Measurements from ENCODE around the gene SYDE2.

Gene SYDE2

DNA sequence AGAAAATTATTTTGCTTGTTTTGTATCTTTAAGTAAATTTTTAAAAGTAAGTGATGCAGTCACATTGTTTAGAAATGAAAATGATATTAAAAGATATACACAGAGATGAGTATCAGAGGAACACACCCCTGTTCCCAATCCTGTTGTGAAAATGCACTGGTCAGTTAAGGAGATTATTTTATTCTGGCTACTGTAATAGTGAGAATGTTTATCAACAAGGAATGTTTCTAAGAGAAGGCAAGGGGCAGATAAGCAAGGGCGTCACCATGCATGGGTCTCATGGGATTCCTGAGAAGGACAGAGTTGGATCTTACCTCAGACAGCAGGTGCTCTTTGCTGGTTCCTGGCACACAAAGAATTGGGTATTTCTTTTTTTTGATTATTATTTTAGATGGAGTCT, 36.8 kb upstream of the SYDE2 start:
- no peak for DNase-seq (ENCODE audit: low read depth in 1 of 2, low spot score in 1 of 2)
- Histone ChIP-seq H3K4me3 (replicated peaks; ENCODE audit: insufficient read depth, low read length) (no peak overlapping the region), H3K27me3 (ENCODE audit: insufficient read depth, poor library complexity, severe bottlenecking) (no peaks in the 10 kb centered on the region), H3K27ac (replicated peaks) (no peak overlapping the region)
- TF ChIP-seq GABPA (IDR thresholded peaks at IDR 0.05; ENCODE audit: low read depth): no peak
- TF ChIP-seq, protein P1, sequence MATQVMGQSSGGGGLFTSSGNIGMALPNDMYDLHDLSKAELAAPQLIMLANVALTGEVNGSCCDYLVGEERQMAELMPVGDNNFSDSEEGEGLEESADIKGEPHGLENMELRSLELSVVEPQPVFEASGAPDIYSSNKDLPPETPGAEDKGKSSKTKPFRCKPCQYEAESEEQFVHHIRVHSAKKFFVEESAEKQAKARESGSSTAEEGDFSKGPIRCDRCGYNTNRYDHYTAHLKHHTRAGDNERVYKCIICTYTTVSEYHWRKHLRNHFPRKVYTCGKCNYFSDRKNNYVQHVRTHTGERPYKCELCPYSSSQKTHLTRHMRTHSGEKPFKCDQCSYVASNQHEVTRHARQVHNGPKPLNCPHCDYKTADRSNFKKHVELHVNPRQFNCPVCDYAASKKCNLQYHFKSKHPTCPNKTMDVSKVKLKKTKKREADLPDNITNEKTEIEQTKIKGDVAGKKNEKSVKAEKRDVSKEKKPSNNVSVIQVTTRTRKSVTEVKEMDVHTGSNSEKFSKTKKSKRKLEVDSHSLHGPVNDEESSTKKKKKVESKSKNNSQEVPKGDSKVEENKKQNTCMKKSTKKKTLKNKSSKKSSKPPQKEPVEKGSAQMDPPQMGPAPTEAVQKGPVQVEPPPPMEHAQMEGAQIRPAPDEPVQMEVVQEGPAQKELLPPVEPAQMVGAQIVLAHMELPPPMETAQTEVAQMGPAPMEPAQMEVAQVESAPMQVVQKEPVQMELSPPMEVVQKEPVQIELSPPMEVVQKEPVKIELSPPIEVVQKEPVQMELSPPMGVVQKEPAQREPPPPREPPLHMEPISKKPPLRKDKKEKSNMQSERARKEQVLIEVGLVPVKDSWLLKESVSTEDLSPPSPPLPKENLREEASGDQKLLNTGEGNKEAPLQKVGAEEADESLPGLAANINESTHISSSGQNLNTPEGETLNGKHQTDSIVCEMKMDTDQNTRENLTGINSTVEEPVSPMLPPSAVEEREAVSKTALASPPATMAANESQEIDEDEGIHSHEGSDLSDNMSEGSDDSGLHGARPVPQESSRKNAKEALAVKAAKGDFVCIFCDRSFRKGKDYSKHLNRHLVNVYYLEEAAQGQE (IDR thresholded peaks at IDR 0.05; ENCODE audit: insufficient replicate concordance, low read depth): no peak
- no peak for TF ChIP-seq SPI1 (IDR thresholded peaks at IDR 0.05; ENCODE audit: borderline replicate concordance, low read depth)
- no peak for TF ChIP-seq POLR2AphosphoS5 (IDR thresholded peaks at IDR 0.05; ENCODE audit: low read depth)
- TF ChIP-seq CTCF (IDR thresholded peaks at IDR 0.05; ENCODE audit: insufficient read depth, low read length): no peak

DNA sequence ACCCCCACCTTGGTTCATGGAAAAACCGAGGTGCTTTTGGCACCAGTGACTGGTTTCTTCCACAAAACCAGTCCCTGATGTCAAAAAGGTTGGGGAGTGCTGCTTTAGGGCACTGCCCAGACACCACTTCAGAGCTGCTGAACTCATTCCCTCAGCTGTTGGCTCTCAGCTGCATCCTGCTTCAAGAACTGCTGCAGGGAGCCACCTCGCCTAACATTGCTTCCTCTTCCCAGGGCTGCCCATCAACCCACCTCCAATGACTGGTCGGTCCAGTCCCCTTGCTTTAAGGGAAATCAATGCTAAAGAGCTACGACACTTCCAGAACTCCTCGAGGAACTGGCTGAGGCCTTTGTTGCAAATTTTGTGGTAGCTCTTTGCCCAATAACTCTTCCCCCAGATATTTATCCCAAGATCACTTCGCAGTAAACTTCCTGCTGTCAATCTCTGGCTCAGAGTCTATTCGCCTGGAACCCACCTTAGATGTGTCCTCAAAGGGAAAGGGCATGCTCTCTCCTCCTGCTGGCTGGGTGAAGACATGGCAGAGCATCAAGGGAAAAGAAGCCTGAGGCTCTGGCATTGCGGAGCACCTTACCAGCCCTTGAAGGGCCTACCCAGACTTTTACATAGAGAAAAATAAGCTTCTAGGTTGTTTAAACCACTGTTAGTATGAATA, 29.6 kb upstream of the SYDE2 start:
- H3K27ac ChIP-seq (replicated peaks): no peak overlapping the region
- DNase-seq (ENCODE audit: low read depth in 1 of 2, low spot score in 1 of 2): no peak
- no peak overlapping the region for H3K4me3 ChIP-seq (replicated peaks; ENCODE audit: insufficient read depth, low read length)
- no peaks in the 10 kb centered on the region for H3K27me3 ChIP-seq (ENCODE audit: insufficient read depth, poor library complexity, severe bottlenecking)
- no peak for TF ChIP-seq POLR2AphosphoS5 (IDR thresholded peaks at IDR 0.05; ENCODE audit: low read depth)
- no peak for TF ChIP-seq SPI1 (IDR thresholded peaks at IDR 0.05; ENCODE audit: borderline replicate concordance, low read depth)
- TF ChIP-seq, protein P1 (IDR thresholded peaks at IDR 0.05; ENCODE audit: insufficient replicate concordance, low read depth): no peak
- no peak for TF ChIP-seq CTCF (IDR thresholded peaks at IDR 0.05; ENCODE audit: insufficient read depth, low read length)
- TF ChIP-seq GABPA (IDR thresholded peaks at IDR 0.05; ENCODE audit: low read depth): no peak

DNA sequence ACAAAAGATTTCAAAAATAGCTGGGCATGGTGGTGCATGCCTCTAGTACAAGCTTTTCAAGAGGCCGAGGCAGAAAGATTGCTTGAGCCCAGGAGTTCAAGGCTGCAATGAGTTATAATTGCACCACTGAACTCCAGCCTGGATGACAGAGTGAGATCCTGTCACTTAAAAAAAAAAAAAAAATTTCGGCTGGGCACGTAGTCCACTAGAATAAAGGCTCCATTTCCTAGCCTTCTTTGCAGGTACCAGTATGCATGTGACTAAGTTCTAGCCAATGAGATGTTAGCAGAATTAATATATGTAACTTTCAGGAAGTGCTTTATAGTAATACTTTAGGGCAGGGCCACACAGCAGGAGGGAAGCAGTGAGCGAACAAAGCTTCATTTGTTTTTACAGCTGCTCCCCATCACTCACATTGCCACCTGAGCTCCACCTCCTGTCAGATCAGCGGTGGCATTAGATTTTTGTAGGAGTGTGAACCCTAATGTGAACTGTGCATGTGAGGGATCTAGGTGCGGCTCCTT, 28.8 kb upstream of the SYDE2 start:
- H3K27me3 ChIP-seq (ENCODE audit: insufficient read depth, poor library complexity, severe bottlenecking): no peaks in the 10 kb centered on the region
- H3K4me3 ChIP-seq (replicated peaks; ENCODE audit: insufficient read depth, low read length): no peak overlapping the region
- DNase-seq (ENCODE audit: low read depth in 1 of 2, low spot score in 1 of 2): no peak
- TF ChIP-seq, protein P1 (IDR thresholded peaks at IDR 0.05; ENCODE audit: insufficient replicate concordance, low read depth): no peak
- TF ChIP-seq SPI1 (IDR thresholded peaks at IDR 0.05; ENCODE audit: borderline replicate concordance, low read depth) (no peak), POLR2AphosphoS5 (IDR thresholded peaks at IDR 0.05; ENCODE audit: low read depth) (no peak), GABPA (IDR thresholded peaks at IDR 0.05; ENCODE audit: low read depth) (no peak), CTCF (IDR thresholded peaks at IDR 0.05; ENCODE audit: insufficient read depth, low read length) (no peak)
- H3K27ac ChIP-seq (replicated peaks): no peak overlapping the region

All from HL-60 (cell line).